ENCODE results near the gene ALX3.

The ALX3 gene

DNA sequence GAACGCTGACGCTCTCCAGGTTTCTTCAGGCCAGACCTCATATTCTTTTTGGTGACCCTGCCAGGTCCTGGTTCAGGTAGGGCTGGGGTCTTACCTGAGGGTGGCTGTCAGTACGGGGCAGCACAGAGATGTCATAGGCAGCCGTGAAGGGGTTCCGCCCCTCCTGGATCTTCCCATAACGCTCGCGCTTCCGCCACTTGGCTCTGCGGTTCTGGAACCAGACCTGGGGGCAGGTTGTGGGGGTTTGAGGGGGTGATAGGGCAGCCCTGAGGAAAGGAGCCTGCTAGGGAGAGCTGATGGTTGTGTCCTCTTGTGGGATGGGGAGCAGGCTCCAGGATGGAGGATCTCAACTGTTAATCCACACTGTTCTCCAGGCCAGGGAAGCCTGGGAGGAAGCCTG lies 9.1 kb downstream of the ALX3 start:
- CTCF ChIA-PET, result interaction anchor here (2.0 kb wide), 1 partner anchor 11 kb away, joined by 8 read pairs; no protein-coding TSS in a partner anchor
- POLR2A ChIA-PET (ENCODE audit: low non-redundant PET), result no interaction called here
- no peak for TF ChIP-seq CTCF (conservative IDR thresholded peaks at IDR 0.05; ENCODE audit: low read depth)
- no peak for DNase-seq (ENCODE audit: low spot score)
- H3K27ac ChIP-seq, result no peak overlapping the region

GRCh38 chr1:110060662-110061060 lies 9.8 kb downstream of the ALX3 start:
- no peak for TF ChIP-seq CTCF (conservative IDR thresholded peaks at IDR 0.05; ENCODE audit: low read depth)
- DNase-seq (ENCODE audit: low spot score), result no peak
- POLR2A ChIA-PET (ENCODE audit: low non-redundant PET), result no interaction called here
- CTCF ChIA-PET, result interaction anchor here (0.6 to 2.0 kb wide), 16 partner anchors 11 to 805 kb away, joined by 3 to 8 read pairs (median 3); no protein-coding TSS in a partner anchor
- H3K27ac ChIP-seq, result no peak overlapping the region

DNA sequence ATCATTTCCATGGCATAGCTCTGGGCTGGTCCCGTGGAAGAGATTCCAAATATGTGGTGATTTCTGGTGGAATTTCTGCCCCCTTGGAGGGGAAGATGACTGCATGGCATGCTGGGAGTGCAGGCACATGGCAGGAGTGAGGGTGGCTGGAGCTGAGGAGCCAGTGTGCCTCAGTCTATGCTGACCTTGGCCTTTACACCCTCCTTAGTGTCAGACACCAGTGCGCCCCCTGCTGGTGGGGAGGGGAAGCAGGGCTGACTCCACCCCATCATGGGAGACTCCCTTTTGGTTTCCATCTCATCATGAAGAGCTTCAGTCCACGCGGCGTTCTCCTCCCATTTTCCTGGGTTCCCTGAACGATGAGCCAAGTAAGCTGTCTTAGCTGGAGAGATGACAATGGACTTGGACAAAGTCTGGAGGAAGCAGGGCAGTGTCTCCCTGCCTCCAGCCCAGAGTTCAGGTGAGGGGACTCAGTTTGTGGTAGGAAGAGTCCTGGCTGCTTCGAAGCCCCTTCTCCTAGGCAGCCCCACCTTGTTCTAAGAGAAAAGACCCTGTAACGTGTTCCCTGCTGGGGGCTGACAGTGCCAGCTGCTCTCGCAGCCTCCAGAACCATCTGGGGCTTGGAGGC lies 10.3 kb downstream of the ALX3 start:
- CTCF ChIA-PET, result interaction anchor here (0.6 to 2.0 kb wide), 23 partner anchors 9 to 804 kb away, joined by 3 to 8 read pairs (median 3); no protein-coding TSS in a partner anchor
- DNase-seq (ENCODE audit: low spot score), result peak; percentile 28
- H3K27ac ChIP-seq, result no peak overlapping the region
- TF ChIP-seq CTCF (conservative IDR thresholded peaks at IDR 0.05; ENCODE audit: low read depth), result peak; percentile 74
- POLR2A ChIA-PET (ENCODE audit: low non-redundant PET), result no interaction called here

DNA sequence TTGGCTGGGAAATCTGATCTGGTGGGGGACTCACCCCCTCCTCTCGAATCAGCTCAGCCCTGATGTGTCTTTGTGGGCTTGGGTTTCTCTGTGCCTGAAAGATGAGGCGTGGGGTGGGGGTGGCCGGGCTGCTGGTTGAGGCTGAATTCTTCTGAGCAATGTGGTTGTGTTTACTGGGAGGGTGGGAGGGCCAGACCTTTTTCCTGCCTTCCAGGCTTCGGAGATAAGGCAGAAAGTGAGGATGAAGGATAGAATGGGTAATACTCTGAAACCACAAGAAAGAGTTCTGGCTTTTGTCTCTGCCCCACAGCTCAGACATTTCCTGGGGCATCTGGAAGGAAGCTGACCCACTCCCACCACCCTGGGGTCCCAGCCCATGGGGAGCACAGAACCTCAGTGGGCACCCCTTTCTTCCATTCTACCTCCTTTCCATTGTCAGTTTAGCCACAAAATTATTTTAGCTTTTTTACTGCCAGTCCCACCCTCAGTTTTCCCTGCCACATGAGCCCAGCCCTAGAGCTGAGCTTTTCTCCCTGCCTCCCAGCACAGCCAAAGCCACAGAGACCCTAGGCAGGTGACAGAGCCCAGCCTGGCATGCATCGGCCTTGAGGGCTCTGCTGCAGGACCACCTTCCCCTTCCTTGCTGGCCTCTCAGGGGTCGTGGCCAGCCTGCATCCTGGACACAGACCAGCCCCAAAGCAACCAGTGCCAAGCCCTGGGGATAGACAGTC lies 11.2 kb downstream of the ALX3 start:
- ChIA-PET CTCF (interaction anchor here (0.6 to 2.0 kb wide), 13 partner anchors 8 to 90 kb away, joined by 3 to 8 read pairs (median 5); no protein-coding TSS in a partner anchor), POLR2A (ENCODE audit: low non-redundant PET) (no interaction called here)
- TF ChIP-seq CTCF (conservative IDR thresholded peaks at IDR 0.05; ENCODE audit: low read depth), result no peak
- no peak for DNase-seq (ENCODE audit: low spot score)
- peak overlapping the region; percentile 14; the same call in 1 of the 2 replicates for H3K27ac ChIP-seq

DNA sequence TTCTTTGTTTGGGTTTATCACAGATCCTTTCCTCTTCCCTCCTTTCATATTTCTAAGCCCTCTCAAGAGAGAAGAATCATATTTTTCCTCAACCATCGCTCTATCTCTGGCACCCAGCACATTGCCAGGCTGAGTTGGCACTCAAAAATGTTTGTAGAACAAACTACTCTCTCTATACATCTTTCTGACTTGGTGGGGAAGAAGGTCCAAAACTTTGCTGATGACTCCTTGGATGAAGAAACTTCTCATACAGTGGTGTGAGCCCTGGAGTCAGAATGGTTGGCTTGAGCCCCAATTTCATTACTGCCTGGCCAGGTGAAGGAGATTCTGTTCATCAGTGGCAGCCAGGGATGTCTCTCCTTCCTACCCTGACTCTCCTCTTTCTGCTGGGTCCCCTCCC lies 11.9 kb downstream of the ALX3 start:
- ChIA-PET POLR2A (ENCODE audit: low non-redundant PET) (no interaction called here), CTCF (no interaction called here)
- DNase-seq (ENCODE audit: low spot score), result no peak
- 0 out of 2 replicates have a peak overlapping the region, but pooled peaks have one; percentile 46 for H3K27ac ChIP-seq
- no peak for TF ChIP-seq CTCF (conservative IDR thresholded peaks at IDR 0.05; ENCODE audit: low read depth)

DNA sequence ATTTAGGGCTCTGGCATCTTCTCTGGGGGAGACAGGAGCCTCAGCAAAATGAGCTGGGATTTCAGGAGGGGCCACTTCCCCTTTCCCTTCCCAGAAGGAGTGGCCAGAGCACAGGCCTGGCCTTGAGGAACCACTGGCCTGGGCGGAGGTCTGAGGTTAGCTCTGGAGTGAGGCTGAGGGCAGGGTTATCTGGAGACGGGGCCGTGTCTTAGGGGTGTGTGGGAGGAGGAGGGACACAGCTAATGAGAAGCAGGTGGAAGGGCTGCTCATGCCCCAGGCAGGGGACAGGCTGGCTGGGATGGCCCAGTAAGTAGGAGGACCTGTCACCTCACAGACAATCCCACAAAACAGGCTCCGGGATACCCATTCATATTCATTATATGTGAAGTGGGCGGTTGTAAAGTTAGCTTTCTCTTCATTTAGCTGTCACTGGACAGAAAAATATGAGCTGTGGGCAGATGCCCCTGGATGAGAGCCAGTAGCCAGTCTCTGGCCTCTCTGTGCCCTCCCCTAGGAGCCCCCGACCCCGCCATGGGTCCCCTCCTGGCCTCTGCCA lies 12.4 kb downstream of the ALX3 start:
- ChIA-PET POLR2A (ENCODE audit: low non-redundant PET) (no interaction called here), CTCF (interaction anchor here (1.2 kb wide), 1 partner anchor 48 kb away, joined by 6 read pairs; no protein-coding TSS in a partner anchor)
- no peak for DNase-seq (ENCODE audit: low spot score)
- H3K27ac ChIP-seq, result peak overlapping the region; percentile 46; the same call in 1 of the 2 replicates
- no peak for TF ChIP-seq CTCF (conservative IDR thresholded peaks at IDR 0.05; ENCODE audit: low read depth)
